HEK293T (cell line): Measurements from ENCODE around the gene ASTN2.

Source experiments
- FOXM1 ChIP-seq: fragments of 450-650 bp; IDR thresholded peaks from 2 replicates; pipeline ENCODE4 v1.6.1; 2017; ENCODE audit warnings: mild to moderate bottlenecking, borderline replicate concordance
- NFRKB ChIP-seq: fragments of 450-650 bp; IDR thresholded peaks from 2 replicates; pipeline ENCODE4 v1.6.1; 2016; ENCODE audit warnings: mild to moderate bottlenecking, moderate library complexity

DNA sequence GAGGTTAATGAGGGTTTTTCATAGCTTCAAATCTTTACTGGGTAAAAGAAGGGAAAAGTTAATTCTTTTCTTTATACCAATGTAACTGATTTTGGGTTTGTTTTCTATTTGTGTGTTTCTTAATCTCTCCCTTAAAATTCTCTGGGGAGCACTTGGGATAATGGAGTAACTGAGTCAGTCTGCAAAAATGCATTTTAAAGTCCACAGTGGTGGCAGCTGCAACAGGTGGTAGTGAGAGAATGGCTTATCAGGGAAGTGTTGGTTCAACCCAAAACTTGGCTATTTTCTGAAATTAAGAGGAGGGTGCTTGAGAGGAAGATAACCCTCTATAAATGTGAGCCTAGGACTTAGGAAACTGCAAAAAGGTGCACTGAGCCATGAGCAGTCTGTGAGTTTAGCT lies 39.9 kb upstream of the ASTN2 start:
- TF ChIP-seq NFRKB: no peak
- TF ChIP-seq FOXM1: no peak
